ENCODE results near the gene NCAPH2. TPM values are rescaled to one million over a fixed set of nuclear protein-coding genes. Genes with fewer than 3 reads are reported as not detected.

The NCAPH2 gene
- total and polyA plus RNA-seq, 7 donors, result 19.2 to 26.3 (median 22.0) TPM

GRCh38 chr22:50526108-50526833 lies 18.2 kb downstream of the NCAPH2 start:
- H3K4me3 ChIP-seq, result peak overlapping the region; percentile 95
- no peaks in the 10 kb centered on the region for H3K9me3 ChIP-seq
- H3K36me3 ChIP-seq (ENCODE audit: insufficient read depth in 1 of 2, low read depth in 1 of 2), result peaks cover 0 to 27% of the 10 kb centered on the region in 2 donors
- DNase-seq (peak; percentile 82 to 89), ATAC-seq (peak; percentile 17 to 28 (median 24))
- WGBS, 3 donors, result 1 to 2% (median 1%) methylated on average over 34 to 77 of the region's 77 CpGs
- peaks cover 0 to 26% (median 18%) of the 10 kb centered on the region in 3 donors for H3K27me3 ChIP-seq (ENCODE audit: insufficient read depth in 3 of 3, low read length in 2 of 3)
- intact Hi-C loops (cut with DNase I), result loop anchor here in 1 of 2 donors (5.0 kb wide), 1 partner anchor 36 kb away; the partner anchor contains the start of gene SYCE3
- H3K4me1 ChIP-seq, result peaks cover 25% of the 10 kb centered on the region
- TF ChIP-seq, protein P1, sequence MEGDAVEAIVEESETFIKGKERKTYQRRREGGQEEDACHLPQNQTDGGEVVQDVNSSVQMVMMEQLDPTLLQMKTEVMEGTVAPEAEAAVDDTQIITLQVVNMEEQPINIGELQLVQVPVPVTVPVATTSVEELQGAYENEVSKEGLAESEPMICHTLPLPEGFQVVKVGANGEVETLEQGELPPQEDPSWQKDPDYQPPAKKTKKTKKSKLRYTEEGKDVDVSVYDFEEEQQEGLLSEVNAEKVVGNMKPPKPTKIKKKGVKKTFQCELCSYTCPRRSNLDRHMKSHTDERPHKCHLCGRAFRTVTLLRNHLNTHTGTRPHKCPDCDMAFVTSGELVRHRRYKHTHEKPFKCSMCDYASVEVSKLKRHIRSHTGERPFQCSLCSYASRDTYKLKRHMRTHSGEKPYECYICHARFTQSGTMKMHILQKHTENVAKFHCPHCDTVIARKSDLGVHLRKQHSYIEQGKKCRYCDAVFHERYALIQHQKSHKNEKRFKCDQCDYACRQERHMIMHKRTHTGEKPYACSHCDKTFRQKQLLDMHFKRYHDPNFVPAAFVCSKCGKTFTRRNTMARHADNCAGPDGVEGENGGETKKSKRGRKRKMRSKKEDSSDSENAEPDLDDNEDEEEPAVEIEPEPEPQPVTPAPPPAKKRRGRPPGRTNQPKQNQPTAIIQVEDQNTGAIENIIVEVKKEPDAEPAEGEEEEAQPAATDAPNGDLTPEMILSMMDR (IDR thresholded peaks at IDR 0.05), result peak; percentile 33
- H3K27ac ChIP-seq, result peak overlapping the region; percentile 90

DNA sequence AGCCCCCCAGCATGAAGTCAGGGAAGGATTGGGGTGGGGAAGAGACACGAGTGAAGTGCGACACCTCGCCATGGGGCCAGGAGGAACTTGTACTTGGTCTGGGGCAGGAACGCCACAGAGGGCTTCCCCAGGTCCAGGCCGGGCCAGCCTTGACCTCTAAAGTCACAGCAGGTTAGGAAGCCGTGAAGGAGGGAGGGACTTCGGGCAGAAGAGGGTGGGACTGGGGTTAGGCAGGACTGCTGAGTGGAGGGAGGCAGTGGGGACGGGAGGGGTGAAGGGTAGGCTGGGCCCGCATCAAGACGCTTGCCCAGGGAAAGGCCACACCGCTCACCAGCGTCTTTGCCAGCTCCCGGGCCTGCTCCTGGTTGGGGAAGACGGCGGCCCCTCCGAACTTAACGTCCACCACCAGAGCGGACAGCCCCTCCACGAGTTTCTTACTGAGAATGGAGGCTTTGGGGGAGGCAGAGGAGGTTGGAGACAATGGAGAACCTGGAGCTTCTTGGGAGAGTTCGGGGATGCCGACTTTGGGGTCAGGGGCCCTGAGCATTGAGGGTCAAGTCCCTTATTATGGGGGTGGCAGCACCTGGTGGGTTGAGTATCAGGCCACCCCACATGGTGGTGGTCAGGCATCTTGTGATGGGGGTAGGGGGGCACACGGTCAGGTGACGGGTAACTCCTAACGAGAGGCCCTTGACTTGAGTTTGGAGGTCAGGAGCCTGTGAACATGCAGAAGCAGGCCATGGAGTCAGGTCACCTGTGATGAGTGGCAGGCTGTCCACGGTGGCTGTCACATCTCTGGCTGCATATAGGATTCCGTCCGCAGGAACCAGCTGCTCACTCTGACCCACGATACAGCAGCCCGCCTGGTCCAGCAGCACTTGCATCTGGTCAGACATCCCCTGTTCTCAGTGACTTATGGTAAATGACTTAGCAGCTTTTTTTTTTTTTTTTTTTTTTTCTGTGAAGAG lies 19.1 kb downstream of the NCAPH2 start:
- 41 to 49% (median 46%) methylated on average over 29 of the region's 29 CpGs for WGBS, 3 donors
- peak; percentile 58 to 71 for DNase-seq
- peaks cover 33% of the 10 kb centered on the region for H3K4me1 ChIP-seq
- peak overlapping the region; percentile 90 for H3K27ac ChIP-seq
- H3K4me3 ChIP-seq, result peak overlapping the region; percentile 95
- intact Hi-C loops (cut with DNase I), result loop anchor here in 1 of 2 donors (5.0 kb wide), 1 partner anchor 35 kb away; the partner anchor contains the start of gene SYCE3
- H3K27me3 ChIP-seq (ENCODE audit: insufficient read depth in 3 of 3, low read length in 2 of 3), result peaks cover 0 to 34% (median 21%) of the 10 kb centered on the region in 3 donors
- no peak for ATAC-seq
- TF ChIP-seq, protein P1 (IDR thresholded peaks at IDR 0.05), result no peak
- H3K36me3 ChIP-seq (ENCODE audit: insufficient read depth in 1 of 2, low read depth in 1 of 2), result peaks cover 0 to 19% of the 10 kb centered on the region in 2 donors
- H3K9me3 ChIP-seq, result no peaks in the 10 kb centered on the region

DNA sequence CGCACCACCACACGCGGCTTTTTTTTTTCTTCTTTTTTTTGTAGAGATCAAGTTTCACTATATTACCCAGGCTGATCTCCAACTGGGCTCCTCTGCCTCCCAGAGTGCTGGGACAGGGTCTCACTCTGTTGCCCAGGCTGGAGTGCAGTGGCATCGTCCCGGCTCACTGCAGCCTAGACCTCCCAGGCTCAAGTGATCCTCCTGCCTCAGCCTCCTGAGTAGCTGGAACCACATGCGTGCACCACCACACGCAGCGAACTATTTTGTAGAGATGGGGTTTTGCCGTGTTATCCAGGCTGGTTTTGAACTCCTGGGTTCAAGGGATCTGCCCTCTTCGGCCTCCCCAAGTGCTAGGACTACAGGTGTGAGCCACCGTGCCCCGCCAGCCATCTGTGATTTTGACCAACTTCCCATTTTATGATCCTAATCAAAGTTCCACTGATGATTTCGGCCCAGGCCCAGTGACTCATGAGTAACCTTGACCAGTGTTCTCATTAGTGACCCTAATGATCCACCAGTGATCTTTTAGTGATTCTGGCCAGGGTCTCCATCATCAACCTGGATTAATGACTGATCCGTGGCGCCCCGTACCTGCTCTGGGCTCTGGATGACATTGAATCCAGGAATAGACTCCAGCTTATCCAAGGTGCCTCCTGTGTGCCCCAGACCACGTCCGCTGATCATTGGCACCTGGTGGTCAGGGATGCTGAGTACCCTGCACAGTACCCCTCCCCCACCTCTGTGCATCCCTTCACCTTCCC lies 20.1 kb downstream of the NCAPH2 start:
- 87 to 92% (median 88%) methylated on average over 18 of the region's 18 CpGs for WGBS, 3 donors
- TF ChIP-seq, protein P1 (IDR thresholded peaks at IDR 0.05), result no peak
- peak overlapping the region; percentile 95 for H3K4me3 ChIP-seq
- ATAC-seq (no peak), DNase-seq (peak in 1 of 2 donors; percentile 16)
- peaks cover 0 to 44% (median 21%) of the 10 kb centered on the region in 3 donors for H3K27me3 ChIP-seq (ENCODE audit: insufficient read depth in 3 of 3, low read length in 2 of 3)
- H3K4me1 ChIP-seq, result peaks cover 34% of the 10 kb centered on the region
- intact Hi-C loops (cut with DNase I), result loop anchor here in 1 of 2 donors (5.0 kb wide), 1 partner anchor 34 kb away; the partner anchor contains the start of gene SYCE3
- H3K9me3 ChIP-seq, result no peaks in the 10 kb centered on the region
- H3K36me3 ChIP-seq (ENCODE audit: insufficient read depth in 1 of 2, low read depth in 1 of 2), result peaks cover 0 to 9% of the 10 kb centered on the region in 2 donors
- no peak overlapping the region for H3K27ac ChIP-seq

Measured in psoas muscle (tissue), 8 donors.